ENCODE results near the gene LRRC17. TPM values are rescaled to one million over a fixed set of nuclear protein-coding genes. Genes with fewer than 3 reads are reported as not detected.
"Not testable (repeated sequence)": the region's sequence is repeated elsewhere in the genome, so short reads cannot be mapped to it uniquely, and the experiment has no call there.

Gene LRRC17
- total RNA-seq, 6 experiments from 2014 or later = 0.64 to 1.8 (median 1.3) TPM

DNA sequence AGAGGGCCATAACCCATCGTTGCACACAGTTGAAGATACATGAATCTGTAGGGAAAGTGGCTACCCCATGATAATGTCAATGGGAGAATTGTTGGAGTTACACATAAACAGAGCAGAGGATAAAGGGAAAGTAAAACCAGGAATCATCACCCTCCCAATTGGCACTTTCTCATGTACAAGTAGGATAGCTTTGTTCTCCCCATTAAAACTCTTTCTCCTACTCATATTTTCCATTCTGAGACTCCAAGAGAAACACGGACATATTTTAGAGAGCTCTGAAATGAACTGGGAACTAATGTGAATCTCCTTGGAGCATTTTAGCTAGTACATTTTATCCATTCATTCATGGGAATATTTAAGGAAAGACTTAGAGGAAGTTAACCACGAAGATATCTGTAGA is 17.2 kb upstream of the LRRC17 start:
- Histone ChIP-seq H3K9me3 (no peaks in the 10 kb centered on the region), H3K36me3 (no peaks in the 10 kb centered on the region), H3K27me3 (no peaks in the 10 kb centered on the region), H3K4me3 (no peak overlapping the region), H3K4me1 (no peaks in the 10 kb centered on the region), H3K27ac (no peak overlapping the region)
- DNase-seq (no peak), ATAC-seq (no peak)
- WGBS (ENCODE audit: insufficient coverage, low coverage, low lambda C conversion rate, missing lambda C conversion rate) = 49% methylated on average over 3 of the region's 3 CpGs
- intact Hi-C loops (cut with DNase I) = no loop called here
- TF ChIP-seq CTCF (IDR thresholded peaks at IDR 0.05) (no peak), POLR2A (IDR thresholded peaks at IDR 0.05) (no peak)

DNA sequence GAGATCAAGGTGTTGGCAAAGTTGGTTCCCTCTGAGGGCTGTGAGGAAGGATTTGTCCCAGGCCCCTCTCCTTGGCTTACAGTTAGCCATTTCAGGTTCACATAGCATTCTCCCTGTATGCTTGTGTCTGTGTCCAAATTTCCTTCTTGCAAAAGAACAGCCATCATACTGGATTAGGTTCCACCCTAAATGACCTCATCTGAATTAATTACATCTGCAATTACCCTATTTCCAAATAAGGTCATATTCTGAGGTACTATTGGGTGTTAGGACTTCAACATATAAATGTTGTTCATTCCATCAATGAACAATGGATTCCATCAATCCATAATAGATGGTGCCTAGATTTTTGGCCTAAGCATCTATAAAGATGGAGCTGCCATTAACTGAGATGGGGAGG is 16.2 kb upstream of the LRRC17 start:
- DNase-seq = no peak
- H3K36me3 ChIP-seq = no peaks in the 10 kb centered on the region
- H3K27ac ChIP-seq = no peak overlapping the region
- no peak overlapping the region for H3K4me3 ChIP-seq
- no peak for TF ChIP-seq CTCF (IDR thresholded peaks at IDR 0.05)
- TF ChIP-seq POLR2A (IDR thresholded peaks at IDR 0.05) = no peak
- H3K4me1 ChIP-seq = no peaks in the 10 kb centered on the region
- no peaks in the 10 kb centered on the region for H3K9me3 ChIP-seq
- intact Hi-C loops (cut with DNase I) = no loop called here
- no peak for ATAC-seq
- no peaks in the 10 kb centered on the region for H3K27me3 ChIP-seq

- Histone ChIP-seq H3K9me3 (no peaks in the 10 kb centered on the region), H3K4me1 (no peaks in the 10 kb centered on the region), H3K36me3 (no peaks in the 10 kb centered on the region), H3K27me3 (no peaks in the 10 kb centered on the region), H3K4me3 (no peak overlapping the region), H3K27ac (no peak overlapping the region)
- TF ChIP-seq POLR2A (IDR thresholded peaks at IDR 0.05) (no peak), CTCF (IDR thresholded peaks at IDR 0.05) (no peak)
- ATAC-seq (no peak), DNase-seq (no peak)
- intact Hi-C loops (cut with DNase I) = no loop called here
- WGBS (ENCODE audit: insufficient coverage, low coverage, low lambda C conversion rate, missing lambda C conversion rate) = 36% methylated on average over 2 of the region's 2 CpGs
Measured at GRCh38 chr7:102897211-102897631, 15.6 kb upstream of the LRRC17 start.

DNA sequence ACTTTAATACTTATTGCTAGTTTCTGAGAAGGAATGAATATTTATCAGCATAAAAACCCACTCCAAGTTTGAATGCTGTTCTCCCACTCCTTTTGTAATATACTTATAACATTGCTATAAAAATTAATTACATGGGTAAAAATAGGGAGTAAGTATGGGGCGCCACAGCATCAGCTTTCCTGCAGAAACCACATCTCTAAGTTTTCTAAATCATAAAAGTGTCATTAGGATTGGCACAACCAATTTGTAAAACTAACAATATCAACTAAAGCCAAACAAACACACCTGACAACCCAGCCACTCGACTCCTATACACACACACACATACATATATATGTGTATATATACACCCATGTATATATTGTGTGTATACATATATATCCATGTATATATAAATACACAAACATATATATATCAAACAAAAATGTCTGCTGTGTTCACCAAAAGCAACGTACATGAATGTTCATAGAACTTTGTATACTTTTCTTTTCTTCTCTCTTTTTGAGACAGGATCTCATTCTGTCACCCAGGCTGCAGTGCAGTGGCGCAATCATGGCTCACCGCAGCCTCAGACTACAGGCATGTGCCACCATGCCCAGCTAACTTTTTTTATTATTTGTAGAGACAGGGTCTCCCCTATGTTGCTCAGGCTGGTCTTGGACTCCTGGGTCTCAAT is 14.8 kb upstream of the LRRC17 start:
- ATAC-seq (no peak), DNase-seq (no peak)
- TF ChIP-seq CTCF (IDR thresholded peaks at IDR 0.05) = no peak
- TF ChIP-seq POLR2A (IDR thresholded peaks at IDR 0.05) = no peak
- H3K36me3 ChIP-seq = no peaks in the 10 kb centered on the region
- 76% methylated on average over 5 of the region's 5 CpGs for WGBS (ENCODE audit: insufficient coverage, low coverage, low lambda C conversion rate, missing lambda C conversion rate)
- no peak overlapping the region for H3K4me3 ChIP-seq
- H3K4me1 ChIP-seq = peaks cover 0 to 4% (median 0%) of the 10 kb centered on the region in 4 donors
- no peak overlapping the region for H3K27ac ChIP-seq
- intact Hi-C loops (cut with DNase I) = no loop called here
- H3K9me3 ChIP-seq = no peaks in the 10 kb centered on the region
- H3K27me3 ChIP-seq = no peaks in the 10 kb centered on the region

DNA sequence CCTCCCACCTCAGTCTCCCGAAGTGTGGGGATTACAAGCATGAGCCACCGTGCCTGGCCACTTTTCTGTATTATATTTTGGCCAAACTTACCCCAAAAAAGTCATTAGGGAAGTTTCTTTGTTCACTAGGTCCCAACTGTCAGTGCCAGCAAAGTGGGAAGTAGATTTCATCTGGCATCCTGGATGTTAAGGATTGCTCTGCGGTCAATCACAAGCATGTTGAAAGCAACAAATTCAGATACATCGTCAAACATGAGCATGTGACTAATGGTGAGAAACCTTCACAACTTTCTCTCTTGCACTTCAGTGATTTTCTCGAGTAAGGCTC is 14.3 kb upstream of the LRRC17 start:
- H3K36me3 ChIP-seq = no peaks in the 10 kb centered on the region
- DNase-seq (no peak), ATAC-seq (no peak)
- TF ChIP-seq CTCF (IDR thresholded peaks at IDR 0.05) (no peak), POLR2A (IDR thresholded peaks at IDR 0.05) (no peak)
- intact Hi-C loops (cut with DNase I) = no loop called here
- no peak overlapping the region for H3K4me3 ChIP-seq
- no peak overlapping the region for H3K27ac ChIP-seq
- no peaks in the 10 kb centered on the region for H3K27me3 ChIP-seq
- WGBS (ENCODE audit: insufficient coverage, low coverage, low lambda C conversion rate, missing lambda C conversion rate) = 69% methylated on average over 5 of the region's 5 CpGs
- H3K4me1 ChIP-seq = peaks cover 0 to 4% (median 0%) of the 10 kb centered on the region in 4 donors
- no peaks in the 10 kb centered on the region for H3K9me3 ChIP-seq

DNA sequence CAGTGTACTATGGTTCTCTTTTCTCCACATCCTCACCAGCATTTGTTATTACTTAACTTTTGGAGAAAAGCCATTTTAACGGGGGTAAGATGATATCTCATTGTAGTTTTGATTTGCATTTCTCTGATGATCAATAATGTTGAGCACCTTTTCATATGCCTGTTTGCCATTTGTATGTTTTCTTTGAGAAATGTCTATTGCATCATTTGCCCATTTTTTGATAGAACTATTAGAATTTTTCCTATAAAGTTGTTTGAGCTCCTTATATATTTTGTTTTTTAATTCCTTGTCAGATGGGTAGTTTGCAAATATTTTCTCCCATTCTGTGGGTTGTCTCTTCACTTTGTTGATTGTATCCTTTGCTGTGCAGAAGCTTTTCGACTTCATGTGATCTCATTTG is 10.7 kb upstream of the LRRC17 start:
- H3K27me3 ChIP-seq; H3K27ac ChIP-seq; DNase-seq; H3K9me3 ChIP-seq; H3K36me3 ChIP-seq; ATAC-seq; H3K4me3 ChIP-seq; intact Hi-C loops (cut with DNase I); H3K4me1 ChIP-seq: not testable (repeated sequence)
- 28% methylated on average over 2 of the region's 2 CpGs for WGBS (ENCODE audit: insufficient coverage, low coverage, low lambda C conversion rate, missing lambda C conversion rate)

DNA sequence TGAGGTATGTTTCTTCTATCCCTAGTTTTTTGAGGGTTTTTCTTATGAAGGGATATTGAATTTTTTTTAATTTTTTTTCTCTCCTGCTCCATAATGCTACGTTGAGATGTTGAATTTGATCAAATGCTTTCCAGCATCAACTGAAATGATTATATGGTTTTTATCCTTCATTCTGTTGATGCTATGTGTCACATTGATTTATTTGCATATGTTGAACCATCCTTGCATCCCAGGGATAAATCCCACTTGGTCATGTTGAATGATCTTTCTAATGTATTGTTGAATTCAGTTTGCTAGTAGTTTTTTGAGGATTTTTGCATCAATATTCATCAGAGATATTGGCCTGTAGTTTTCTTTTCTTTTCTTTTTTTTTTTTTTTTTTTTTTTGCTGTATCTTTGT is 9.2 kb upstream of the LRRC17 start:
- H3K9me3 ChIP-seq; H3K36me3 ChIP-seq; ATAC-seq; H3K27ac ChIP-seq; intact Hi-C loops (cut with DNase I); H3K4me3 ChIP-seq; H3K27me3 ChIP-seq; H3K4me1 ChIP-seq; DNase-seq: not testable (repeated sequence)
- 83% methylated on average over 1 of the region's 1 CpG for WGBS (ENCODE audit: insufficient coverage, low coverage, low lambda C conversion rate, missing lambda C conversion rate)

Measured in right lobe of liver (tissue), 6 donors.